ENCODE results near the gene PDK1.
"Not testable (repeated sequence)": the region's sequence is repeated elsewhere in the genome, so short reads cannot be mapped to it uniquely, and the experiment has no call there.

Gene PDK1

GRCh38 chr2:172552547-172553291, 3.2 kb upstream of the PDK1 start:
- no peak for DNase-seq (ENCODE audit: low read depth in 3 of 3, low spot score in 1 of 3)

- DNase-seq (ENCODE audit: low read depth in 3 of 3, low spot score in 1 of 3), result no peak
Measured at GRCh38 chr2:172554352-172555271, 1.3 kb upstream of the PDK1 start.

GRCh38 chr2:172555272-172555521, 693 bp upstream of the PDK1 start:
- no peak for DNase-seq (ENCODE audit: low read depth in 3 of 3, low spot score in 1 of 3)

- DNase-seq (ENCODE audit: low read depth in 3 of 3, low spot score in 1 of 3), result peak in 2 of 3 donors; percentile 14 to 40
Measured at GRCh38 chr2:172556284-172557033, 569 bp downstream of the PDK1 start.

GRCh38 chr2:172558372-172558771, 2.5 kb downstream of the PDK1 start:
- no peak for DNase-seq (ENCODE audit: low read depth in 3 of 3, low spot score in 1 of 3)

- DNase-seq (ENCODE audit: low read depth in 3 of 3, low spot score in 1 of 3), result no peak
Measured at GRCh38 chr2:172560721-172561120, 4.8 kb downstream of the PDK1 start.

- DNase-seq (ENCODE audit: low read depth in 3 of 3, low spot score in 1 of 3), result no peak
Measured at GRCh38 chr2:172561270-172561669, 5.4 kb downstream of the PDK1 start.

GRCh38 chr2:172562298-172562697, 6.4 kb downstream of the PDK1 start:
- DNase-seq (ENCODE audit: low read depth in 3 of 3, low spot score in 1 of 3), result no peak

GRCh38 chr2:172564376-172564775, 8.5 kb downstream of the PDK1 start:
- no peak for DNase-seq (ENCODE audit: low read depth in 3 of 3, low spot score in 1 of 3)

GRCh38 chr2:172571245-172571644, 15.4 kb downstream of the PDK1 start:
- DNase-seq (ENCODE audit: low read depth in 3 of 3, low spot score in 1 of 3), result no peak

GRCh38 chr2:172572981-172573380, 17.1 kb downstream of the PDK1 start:
- no peak for DNase-seq (ENCODE audit: low read depth in 3 of 3, low spot score in 1 of 3)

- no peak for DNase-seq (ENCODE audit: low read depth in 3 of 3, low spot score in 1 of 3)
Measured at GRCh38 chr2:172574965-172575364, 19.1 kb downstream of the PDK1 start.

- no peak for DNase-seq (ENCODE audit: low read depth in 3 of 3, low spot score in 1 of 3)
Measured at GRCh38 chr2:172578054-172578453, 22.2 kb downstream of the PDK1 start.

- no peak for DNase-seq (ENCODE audit: low read depth in 3 of 3, low spot score in 1 of 3)
Measured at GRCh38 chr2:172578860-172579512, 23.1 kb downstream of the PDK1 start.

GRCh38 chr2:172580544-172580943, 24.7 kb downstream of the PDK1 start:
- DNase-seq (ENCODE audit: low read depth in 3 of 3, low spot score in 1 of 3), result no peak

GRCh38 chr2:172582656-172583055, 26.8 kb downstream of the PDK1 start:
- no peak for DNase-seq (ENCODE audit: low read depth in 3 of 3, low spot score in 1 of 3)

GRCh38 chr2:172586245-172586891, 30.5 kb downstream of the PDK1 start:
- DNase-seq (ENCODE audit: low read depth in 3 of 3, low spot score in 1 of 3), result no peak

- not testable (repeated sequence) for DNase-seq (ENCODE audit: low read depth in 3 of 3, low spot score in 1 of 3)
Measured at GRCh38 chr2:172587231-172587630, 31.3 kb downstream of the PDK1 start.

GRCh38 chr2:172588931-172589330, 33.0 kb downstream of the PDK1 start:
- no peak for DNase-seq (ENCODE audit: low read depth in 3 of 3, low spot score in 1 of 3)

- not testable (repeated sequence) for DNase-seq (ENCODE audit: low read depth in 3 of 3, low spot score in 1 of 3)
Measured at GRCh38 chr2:172591386-172591785, 35.5 kb downstream of the PDK1 start.

GRCh38 chr2:172592190-172592589, 36.3 kb downstream of the PDK1 start:
- not testable (repeated sequence) for DNase-seq (ENCODE audit: low read depth in 3 of 3, low spot score in 1 of 3)

Measured in stimulated activated CD4-positive, alpha-beta T cell treated with anti-CD3 and anti-CD28 coated beads, TNF-alpha, amount 100 ng/mL, for 1 hour (primary cell).